ENCODE data around the gene CEP72. TPM values are rescaled to one million over a fixed set of nuclear protein-coding genes. Genes with fewer than 3 reads are reported as not detected.
"Not testable (repeated sequence)": the region's sequence is repeated elsewhere in the genome, so short reads cannot be mapped to it uniquely, and the experiment has no call there.

Gene CEP72
- total RNA-seq, 1 experiment from 2014 or later: 33.2 TPM

GRCh38 chr5:691049-691448 is 78.9 kb downstream of the CEP72 start:
- DNase-seq (ENCODE audit: low read depth, low spot score); H3K36me3 ChIP-seq (ENCODE audit: control insufficient read depth, insufficient read depth, low read length); CTCF ChIA-PET; in situ Hi-C loops (cut with HindIII; ENCODE audit: low pct_unique_long_range_greater_than_20kb, low sequenced_read_pairs); H3K27me3 ChIP-seq (ENCODE audit: control insufficient read depth, insufficient read depth, low read length); intact Hi-C loops (cut with micrococcal nuclease; ENCODE audit: unreplicated experiment); BruUV-seq (replicated peaks); H3K27ac ChIP-seq (ENCODE audit: low read length); H3K4me1 ChIP-seq (ENCODE audit: control insufficient read depth, insufficient read depth, low read length); POLR2A ChIA-PET; H3K9me3 ChIP-seq (ENCODE audit: control insufficient read depth, insufficient read depth, low read depth, low read length); H3K4me3 ChIP-seq (ENCODE audit: low read depth in 2 of 2, low read length in 2 of 2): not testable (repeated sequence)
- peak; percentile 66 for ATAC-seq

DNA sequence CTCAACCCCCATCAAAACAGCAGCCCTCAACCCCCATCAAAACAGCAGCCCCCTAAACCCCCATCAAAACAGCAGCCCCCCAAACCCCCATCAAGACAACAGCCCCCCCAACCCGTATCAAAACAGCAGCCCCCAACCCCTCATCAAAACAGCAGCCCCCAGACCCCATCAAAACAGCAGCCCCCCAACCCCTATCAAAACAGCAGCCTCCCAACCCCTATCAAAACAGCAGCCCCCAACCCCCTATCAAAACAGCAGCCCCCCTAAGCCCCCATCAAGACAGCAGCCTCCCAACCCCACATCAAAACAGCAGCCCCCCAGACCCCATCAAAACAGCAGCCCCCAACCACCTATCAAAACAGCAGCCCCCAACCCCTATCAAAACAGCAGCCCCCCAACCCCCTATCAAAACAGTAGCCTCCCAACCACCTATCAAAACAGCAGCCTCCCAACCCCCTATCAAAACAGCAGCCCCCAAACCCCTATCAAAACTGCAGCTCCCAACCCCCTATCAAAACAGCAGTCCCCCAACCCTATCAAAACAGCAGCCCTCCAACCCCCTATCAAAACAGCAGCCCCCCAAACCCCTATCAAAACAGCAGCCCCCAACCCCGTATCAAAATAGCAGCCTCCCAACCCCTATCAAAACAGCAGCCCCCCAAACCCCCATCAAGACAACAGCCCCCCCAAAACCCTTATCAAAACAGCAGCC is 79.8 kb downstream of the CEP72 start:
- H3K4me3 ChIP-seq (ENCODE audit: low read depth in 2 of 2, low read length in 2 of 2): peak overlapping the region; percentile 37 to 51
- intact Hi-C loops (cut with micrococcal nuclease; ENCODE audit: unreplicated experiment): no loop called here
- H3K27me3 ChIP-seq (ENCODE audit: control insufficient read depth, insufficient read depth, low read length): no peaks in the 10 kb centered on the region
- CTCF ChIA-PET: no interaction called here
- TF ChIP-seq, protein P1, sequence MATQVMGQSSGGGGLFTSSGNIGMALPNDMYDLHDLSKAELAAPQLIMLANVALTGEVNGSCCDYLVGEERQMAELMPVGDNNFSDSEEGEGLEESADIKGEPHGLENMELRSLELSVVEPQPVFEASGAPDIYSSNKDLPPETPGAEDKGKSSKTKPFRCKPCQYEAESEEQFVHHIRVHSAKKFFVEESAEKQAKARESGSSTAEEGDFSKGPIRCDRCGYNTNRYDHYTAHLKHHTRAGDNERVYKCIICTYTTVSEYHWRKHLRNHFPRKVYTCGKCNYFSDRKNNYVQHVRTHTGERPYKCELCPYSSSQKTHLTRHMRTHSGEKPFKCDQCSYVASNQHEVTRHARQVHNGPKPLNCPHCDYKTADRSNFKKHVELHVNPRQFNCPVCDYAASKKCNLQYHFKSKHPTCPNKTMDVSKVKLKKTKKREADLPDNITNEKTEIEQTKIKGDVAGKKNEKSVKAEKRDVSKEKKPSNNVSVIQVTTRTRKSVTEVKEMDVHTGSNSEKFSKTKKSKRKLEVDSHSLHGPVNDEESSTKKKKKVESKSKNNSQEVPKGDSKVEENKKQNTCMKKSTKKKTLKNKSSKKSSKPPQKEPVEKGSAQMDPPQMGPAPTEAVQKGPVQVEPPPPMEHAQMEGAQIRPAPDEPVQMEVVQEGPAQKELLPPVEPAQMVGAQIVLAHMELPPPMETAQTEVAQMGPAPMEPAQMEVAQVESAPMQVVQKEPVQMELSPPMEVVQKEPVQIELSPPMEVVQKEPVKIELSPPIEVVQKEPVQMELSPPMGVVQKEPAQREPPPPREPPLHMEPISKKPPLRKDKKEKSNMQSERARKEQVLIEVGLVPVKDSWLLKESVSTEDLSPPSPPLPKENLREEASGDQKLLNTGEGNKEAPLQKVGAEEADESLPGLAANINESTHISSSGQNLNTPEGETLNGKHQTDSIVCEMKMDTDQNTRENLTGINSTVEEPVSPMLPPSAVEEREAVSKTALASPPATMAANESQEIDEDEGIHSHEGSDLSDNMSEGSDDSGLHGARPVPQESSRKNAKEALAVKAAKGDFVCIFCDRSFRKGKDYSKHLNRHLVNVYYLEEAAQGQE (IDR thresholded peaks at IDR 0.05; ENCODE audit: insufficient read depth in 1 of 2, low read depth in 2 of 2, low read length in 1 of 2): no peak
- TF ChIP-seq POLR2AphosphoS5 (IDR thresholded peaks at IDR 0.05; ENCODE audit: low read depth, low read length): no peak
- TF ChIP-seq TCF7L2 (IDR thresholded peaks at IDR 0.05; ENCODE audit: low read depth, low read length): no peak
- no peak for TF ChIP-seq CTCF (IDR thresholded peaks at IDR 0.05)
- TF ChIP-seq SIN3A (IDR thresholded peaks at IDR 0.05; ENCODE audit: borderline replicate concordance, insufficient read depth, low read depth, low read length): no peak
- POLR2A ChIA-PET: no interaction called here
- no peaks in the 10 kb centered on the region for H3K9me3 ChIP-seq (ENCODE audit: control insufficient read depth, insufficient read depth, low read depth, low read length)
- ATAC-seq (no peak), DNase-seq (ENCODE audit: low read depth, low spot score) (no peak)
- H3K27ac ChIP-seq (ENCODE audit: low read length): no peak overlapping the region
- H3K36me3 ChIP-seq (ENCODE audit: control insufficient read depth, insufficient read depth, low read length): no peaks in the 10 kb centered on the region
- H3K4me1 ChIP-seq (ENCODE audit: control insufficient read depth, insufficient read depth, low read length): no peaks in the 10 kb centered on the region
- in situ Hi-C loops (cut with HindIII; ENCODE audit: low pct_unique_long_range_greater_than_20kb, low sequenced_read_pairs): no loop called here
- BruUV-seq (replicated peaks): no TSS peak

DNA sequence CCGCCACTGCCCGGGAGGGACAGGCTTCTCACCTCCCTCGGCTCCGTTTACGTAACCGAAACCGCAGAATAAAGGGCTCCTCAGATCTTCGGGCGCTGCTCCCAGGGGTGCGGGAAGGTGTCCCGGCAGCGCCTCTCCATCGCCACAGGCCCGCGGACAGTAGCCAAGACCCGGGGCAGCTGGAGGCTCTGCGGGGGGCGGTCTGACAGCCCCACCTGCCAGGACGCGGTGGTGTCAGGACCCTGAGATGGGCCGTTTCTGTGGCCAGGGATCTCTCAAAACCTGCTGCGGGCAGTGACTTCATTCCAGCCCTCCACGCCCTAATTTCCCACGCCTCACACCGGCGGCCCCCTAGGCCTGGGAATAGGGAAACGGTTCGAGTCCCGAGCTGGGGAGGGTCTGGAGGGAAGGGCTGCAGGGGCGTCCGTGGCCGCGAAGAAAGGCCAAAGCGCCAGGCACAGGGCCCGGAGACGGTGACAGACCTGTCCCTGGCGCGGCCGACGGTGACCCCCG is 80.4 kb downstream of the CEP72 start:
- H3K27ac ChIP-seq (ENCODE audit: low read length); H3K4me1 ChIP-seq (ENCODE audit: control insufficient read depth, insufficient read depth, low read length); BruUV-seq (replicated peaks); DNase-seq (ENCODE audit: low read depth, low spot score); H3K9me3 ChIP-seq (ENCODE audit: control insufficient read depth, insufficient read depth, low read depth, low read length); intact Hi-C loops (cut with micrococcal nuclease; ENCODE audit: unreplicated experiment); POLR2A ChIA-PET; H3K27me3 ChIP-seq (ENCODE audit: control insufficient read depth, insufficient read depth, low read length); H3K36me3 ChIP-seq (ENCODE audit: control insufficient read depth, insufficient read depth, low read length); in situ Hi-C loops (cut with HindIII; ENCODE audit: low pct_unique_long_range_greater_than_20kb, low sequenced_read_pairs); CTCF ChIA-PET: not testable (repeated sequence)
- ATAC-seq: peak; percentile 32
- peak overlapping the region; percentile 37 to 51 for H3K4me3 ChIP-seq (ENCODE audit: low read depth in 2 of 2, low read length in 2 of 2)

- ATAC-seq: peak; percentile 83
- DNase-seq (ENCODE audit: low read depth, low spot score); intact Hi-C loops (cut with micrococcal nuclease; ENCODE audit: unreplicated experiment): not testable (repeated sequence)
Measured at GRCh38 chr5:693271-694041, 81.3 kb downstream of the CEP72 start, which contains the start of gene TPPP. TSS of gene TPPP (minus strand) at chr5:693352. CDS start at chr5:678060, 15,292 bp downstream.

GRCh38 chr5:694042-694431 is 81.9 kb downstream of the CEP72 start:
- CTCF ChIA-PET; intact Hi-C loops (cut with micrococcal nuclease; ENCODE audit: unreplicated experiment); DNase-seq (ENCODE audit: low read depth, low spot score); H3K4me1 ChIP-seq (ENCODE audit: control insufficient read depth, insufficient read depth, low read length); H3K27me3 ChIP-seq (ENCODE audit: control insufficient read depth, insufficient read depth, low read length); BruUV-seq (replicated peaks); H3K27ac ChIP-seq (ENCODE audit: low read length); POLR2A ChIA-PET; in situ Hi-C loops (cut with HindIII; ENCODE audit: low pct_unique_long_range_greater_than_20kb, low sequenced_read_pairs); H3K36me3 ChIP-seq (ENCODE audit: control insufficient read depth, insufficient read depth, low read length); H3K9me3 ChIP-seq (ENCODE audit: control insufficient read depth, insufficient read depth, low read depth, low read length): not testable (repeated sequence)
- peak overlapping the region; percentile 26 to 41; a peak in 3 of 4 replicates for H3K4me3 ChIP-seq (ENCODE audit: low read depth in 2 of 2, low read length in 2 of 2)
- ATAC-seq: peak; percentile 3; the same call in 1 of the 2 replicates

More at GRCh38 chr5:693271-694041, 81.3 kb downstream of the CEP72 start, which contains the start of gene TPPP:
- in situ Hi-C loops (cut with HindIII; ENCODE audit: low pct_unique_long_range_greater_than_20kb, low sequenced_read_pairs); POLR2A ChIA-PET; BruUV-seq (replicated peaks); H3K36me3 ChIP-seq (ENCODE audit: control insufficient read depth, insufficient read depth, low read length); H3K27ac ChIP-seq (ENCODE audit: low read length); H3K4me1 ChIP-seq (ENCODE audit: control insufficient read depth, insufficient read depth, low read length); H3K27me3 ChIP-seq (ENCODE audit: control insufficient read depth, insufficient read depth, low read length); H3K9me3 ChIP-seq (ENCODE audit: control insufficient read depth, insufficient read depth, low read depth, low read length): not testable (repeated sequence)
- CTCF ChIA-PET: interaction anchor here (0.6 kb wide), 1 partner anchor 23 kb away, joined by 7 read pairs; no protein-coding TSS in a partner anchor
- peak within 1 kb of the TSS; percentile 41 to 53 for H3K4me3 ChIP-seq (ENCODE audit: low read depth in 2 of 2, low read length in 2 of 2)
